Natural killer cell (primary cell): ENCODE results near the gene NR1D1. TPM values are rescaled to one million over a fixed set of nuclear protein-coding genes. Genes with fewer than 3 reads are reported as not detected.
"Not testable (repeated sequence)": the region's sequence is repeated elsewhere in the genome, so short reads cannot be mapped to it uniquely, and the experiment has no call there.

Experiments
- ATAC-seq, 3 donors: fragments of 150-1000 bp in 2 of 3; fragments of 200-7000 bp in 1 of 3; cut with Tn5 transposase; 1 replicate in 1 of 3; 2 replicates in 2 of 3; pipeline ENCODE4 v1.10.0; 2021; ENCODE audit warnings: mild to moderate bottlenecking in 2 of 3, moderate library complexity in 2 of 3
- DNase-seq, 2 donors: peaks; one replicate each; pipeline versions ENCODE4 v3.0.0 to v3.0.0-alpha.2; 2013 to 2021; ENCODE audit warnings: mixed read lengths in 1 of 2
- H3K27ac ChIP-seq: one replicate; pipeline ENCODE4 v1.5.1; 2013; ENCODE audit warnings: mild to moderate bottlenecking, low read length
- H3K27me3 ChIP-seq: one replicate; pipeline ENCODE4 v1.6.1; 2013; ENCODE audit warnings: low read length; ENCODE audit not compliant: control insufficient read depth, insufficient read depth
- H3K36me3 ChIP-seq: one replicate; pipeline ENCODE4 v1.6.1; 2013; ENCODE audit warnings: low read length; ENCODE audit not compliant: control insufficient read depth, insufficient read depth
- H3K4me1 ChIP-seq: one replicate; pipeline ENCODE4 v1.6.1; 2013; ENCODE audit warnings: low read length; ENCODE audit not compliant: control insufficient read depth, insufficient read depth
- H3K4me3 ChIP-seq: one replicate; pipeline ENCODE4 v1.5.1; 2013; ENCODE audit warnings: low read length
- H3K9me3 ChIP-seq: one replicate; pipeline ENCODE4 v1.6.1; 2013; ENCODE audit warnings: low read length; ENCODE audit not compliant: control insufficient read depth, insufficient read depth
- H3K27ac Mint-ChIP-seq, 2 donors: one replicate each; pipeline ENCODE4 v1.8.0; 2022; ENCODE audit warnings: mild to moderate bottlenecking in 2 of 2, mixed read lengths in 2 of 2, moderate library complexity in 1 of 2
- H3K27me3 Mint-ChIP-seq, 2 donors: one replicate each; pipeline ENCODE4 v1.8.0; 2022; ENCODE audit warnings: low read depth in 2 of 2, mixed read lengths in 2 of 2
- H3K36me3 Mint-ChIP-seq: one replicate; pipeline ENCODE4 v1.8.0; 2022; ENCODE audit warnings: mixed read lengths
- H3K4me1 Mint-ChIP-seq, 2 donors: one replicate each; pipeline ENCODE4 v1.8.0; 2022; ENCODE audit warnings: mixed read lengths in 2 of 2
- H3K4me3 Mint-ChIP-seq: one replicate; pipeline ENCODE4 v1.8.0; 2022; ENCODE audit warnings: mild to moderate bottlenecking, moderate library complexity, mixed read lengths
- H3K9me3 Mint-ChIP-seq, 2 donors: one replicate each; pipeline ENCODE4 v1.8.0; 2022; ENCODE audit warnings: mixed read lengths in 2 of 2
- WGBS: methylation state at CpG from one replicate; pipeline ENCODE4 v1.1.7; 2013; ENCODE audit warnings: missing lambda C conversion rate; ENCODE audit not compliant: insufficient coverage; 5-methylcytosine and 5-hydroxymethylcytosine counted together
- intact Hi-C: fragments of 100-400 bp; cut with micrococcal nuclease; formaldehyde crosslinking; loops from one replicate; pipeline ENCODE4 v1.14.2; 2022
- total RNA-seq, 4 donors: library from RNA; stranded (reverse); fragments of 120-200 nt in 1 of 4; gene quantifications; one replicate each; pipeline versions ENCODE4 v1.2.3 to v1.2.4, GENCODE V29; 2013 to 2022
- TF ChIP-seq, protein P1 (sequence below): fragments of 200-600 bp; IDR thresholded peaks from one replicate; pipeline ENCODE4 v1.8.0; 2022; ENCODE audit warnings: antibody characterized with exemption

Gene NR1D1
- 10 to 100 TPM in 1 of 3 donors, 1 to 10 TPM in 2; 8.8 to 10.1 (median 9.9) TPM for total RNA-seq
- total RNA-seq (2013): 2.6 TPM

DNA sequence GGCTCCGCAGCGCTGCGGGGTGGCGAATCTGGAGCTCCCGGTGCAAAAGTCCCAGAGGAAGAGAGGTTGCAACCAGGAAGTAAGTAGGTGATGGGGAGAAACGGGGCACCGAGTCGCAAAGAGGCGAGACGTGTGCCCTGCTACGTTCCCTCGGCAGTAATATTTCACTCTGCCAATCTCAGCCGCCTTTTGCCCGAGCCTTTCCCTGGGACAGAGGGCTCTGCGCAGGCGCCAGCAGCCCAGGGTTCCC is at the start of gene NR1D1:
TSS of gene NR1D1 (minus strand) at position 171 of the 250 bp plus-strand sequence. CDS start 495 bp downstream, outside the sequence.
- TF ChIP-seq, protein P1, sequence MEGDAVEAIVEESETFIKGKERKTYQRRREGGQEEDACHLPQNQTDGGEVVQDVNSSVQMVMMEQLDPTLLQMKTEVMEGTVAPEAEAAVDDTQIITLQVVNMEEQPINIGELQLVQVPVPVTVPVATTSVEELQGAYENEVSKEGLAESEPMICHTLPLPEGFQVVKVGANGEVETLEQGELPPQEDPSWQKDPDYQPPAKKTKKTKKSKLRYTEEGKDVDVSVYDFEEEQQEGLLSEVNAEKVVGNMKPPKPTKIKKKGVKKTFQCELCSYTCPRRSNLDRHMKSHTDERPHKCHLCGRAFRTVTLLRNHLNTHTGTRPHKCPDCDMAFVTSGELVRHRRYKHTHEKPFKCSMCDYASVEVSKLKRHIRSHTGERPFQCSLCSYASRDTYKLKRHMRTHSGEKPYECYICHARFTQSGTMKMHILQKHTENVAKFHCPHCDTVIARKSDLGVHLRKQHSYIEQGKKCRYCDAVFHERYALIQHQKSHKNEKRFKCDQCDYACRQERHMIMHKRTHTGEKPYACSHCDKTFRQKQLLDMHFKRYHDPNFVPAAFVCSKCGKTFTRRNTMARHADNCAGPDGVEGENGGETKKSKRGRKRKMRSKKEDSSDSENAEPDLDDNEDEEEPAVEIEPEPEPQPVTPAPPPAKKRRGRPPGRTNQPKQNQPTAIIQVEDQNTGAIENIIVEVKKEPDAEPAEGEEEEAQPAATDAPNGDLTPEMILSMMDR: no peak
- no peaks in the 10 kb centered on the region for H3K27me3 ChIP-seq

DNA sequence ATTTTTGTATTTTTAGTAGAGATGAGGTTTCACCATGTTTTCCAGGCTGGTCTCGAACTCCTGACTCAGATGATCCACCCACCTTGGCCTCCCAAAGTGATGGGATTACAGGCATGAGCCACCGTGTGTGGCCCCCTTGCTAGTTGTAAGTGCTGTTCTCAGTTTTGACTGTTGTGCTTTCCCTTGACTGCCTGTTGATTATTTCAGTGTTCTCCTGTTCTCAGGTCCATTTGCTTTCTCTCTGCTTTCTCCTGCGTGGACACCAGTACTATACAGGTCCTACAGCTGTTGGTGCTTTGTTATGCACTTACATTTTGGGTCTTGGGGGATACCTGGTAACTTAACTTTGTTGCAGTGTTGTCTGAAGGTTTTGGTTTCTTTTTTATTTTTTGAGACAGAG is 48.1 kb upstream of the NR1D1 start:
- H3K27ac ChIP-seq: no peak overlapping the region
- WGBS: 94% methylated on average over 3 of the region's 3 CpGs
- TF ChIP-seq, protein P1: no peak
- no peak for DNase-seq
- no peaks in the 10 kb centered on the region for H3K27me3 ChIP-seq
- Mint-ChIP-seq H3K4me1 (peaks cover 7 to 48% of the 10 kb centered on the region in 2 donors), H3K9me3 (no peaks in the 10 kb centered on the region), H3K27ac (peak overlapping the region in 1 of 2 donors; percentile 17), H3K27me3 (no peaks in the 10 kb centered on the region), H3K4me3 (no peak overlapping the region), H3K36me3 (peaks cover 6% of the 10 kb centered on the region)
- no peaks in the 10 kb centered on the region for H3K9me3 ChIP-seq
- ATAC-seq: no peak
- H3K4me3 ChIP-seq: no peak overlapping the region
- H3K36me3 ChIP-seq: peaks cover 52% of the 10 kb centered on the region
- H3K4me1 ChIP-seq: peaks cover 7% of the 10 kb centered on the region
- intact Hi-C loops: no loop called here

More for the DNA sequence above, at the start of gene NR1D1:
- Mint-ChIP-seq H3K4me1 (peaks cover 78 to 80% of the 10 kb centered on the region in 2 donors), H3K9me3 (no peaks in the 10 kb centered on the region), H3K27ac (peak within 1 kb of the TSS; percentile 94 to 96), H3K36me3 (no peaks in the 10 kb centered on the region), H3K4me3 (peak within 1 kb of the TSS; percentile 98), H3K27me3 (no peaks in the 10 kb centered on the region)
- H3K4me1 ChIP-seq: peaks cover 83% of the 10 kb centered on the region
- H3K36me3 ChIP-seq: peaks cover 7% of the 10 kb centered on the region
- WGBS: under 1% methylated on average over 16 of the region's 16 CpGs
- intact Hi-C loops: loop anchor here (10.0 kb wide), 1 partner anchor 326 kb away; no protein-coding TSS in a partner anchor
- ATAC-seq (no peak), DNase-seq (no peak)
- H3K4me3 ChIP-seq: peak within 1 kb of the TSS; percentile 55
- peak within 1 kb of the TSS; percentile 90 for H3K27ac ChIP-seq
- H3K9me3 ChIP-seq: no peaks in the 10 kb centered on the region

DNA sequence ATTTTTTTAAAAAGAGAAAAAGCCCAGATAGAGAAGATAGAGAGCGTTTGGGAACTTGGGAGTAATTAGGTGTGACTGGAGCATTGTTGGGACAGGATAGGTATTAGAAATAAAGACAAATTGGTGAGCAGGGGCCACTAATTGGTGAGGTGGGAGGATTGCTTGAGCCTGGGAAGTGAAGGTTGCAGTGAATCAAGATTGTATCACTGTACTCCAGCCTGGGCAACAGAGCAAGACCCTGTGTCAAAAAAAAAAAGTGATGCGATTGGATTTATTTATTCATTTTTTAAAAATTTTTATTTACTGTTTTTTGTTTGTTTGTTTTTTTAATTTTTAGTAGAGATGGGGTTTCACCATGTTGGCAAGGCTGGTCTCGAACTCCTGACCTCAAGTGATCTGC is 45.1 kb upstream of the NR1D1 start:
- intact Hi-C loops: no loop called here
- no peaks in the 10 kb centered on the region for H3K27me3 ChIP-seq
- Mint-ChIP-seq H3K27ac (peak overlapping the region in 1 of 2 donors; percentile 31), H3K4me3 (no peak overlapping the region), H3K9me3 (no peaks in the 10 kb centered on the region), H3K36me3 (no peaks in the 10 kb centered on the region), H3K27me3 (no peaks in the 10 kb centered on the region), H3K4me1 (peaks cover 25 to 57% of the 10 kb centered on the region in 2 donors)
- DNase-seq (no peak), ATAC-seq (no peak)
- over 99% methylated on average over 3 of the region's 3 CpGs for WGBS
- H3K4me3 ChIP-seq: no peak overlapping the region
- H3K36me3 ChIP-seq: peaks cover 48% of the 10 kb centered on the region
- H3K4me1 ChIP-seq: peaks cover 6% of the 10 kb centered on the region
- H3K9me3 ChIP-seq: no peaks in the 10 kb centered on the region
- no peak overlapping the region for H3K27ac ChIP-seq
- TF ChIP-seq, protein P1: no peak

DNA sequence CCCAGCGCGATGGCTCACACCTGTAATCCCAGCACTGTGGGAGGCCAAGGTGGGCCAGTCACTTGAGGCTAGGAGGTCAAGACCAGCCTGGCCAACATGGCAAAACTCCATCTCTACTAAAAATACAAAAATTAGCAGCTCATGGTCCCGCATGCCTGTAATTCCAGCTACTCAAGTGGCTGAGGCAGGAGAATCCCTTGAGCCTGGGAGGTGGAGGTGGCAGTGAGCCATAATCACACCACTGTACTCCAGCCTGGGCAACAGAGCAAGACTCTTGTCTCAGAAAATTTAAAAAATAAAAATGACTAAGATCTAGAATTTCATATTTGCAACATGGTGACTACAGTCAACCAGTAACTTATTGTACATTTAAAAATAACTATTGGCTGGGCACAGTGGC is 42.8 kb upstream of the NR1D1 start:
- H3K9me3 ChIP-seq, H3K27ac ChIP-seq, H3K4me3 ChIP-seq, H3K9me3 Mint-ChIP-seq, DNase-seq, H3K27me3 ChIP-seq, H3K27ac Mint-ChIP-seq, H3K36me3 Mint-ChIP-seq, H3K27me3 Mint-ChIP-seq, H3K4me3 Mint-ChIP-seq, ATAC-seq: not testable (repeated sequence)
- intact Hi-C loops: loop anchor here (5.0 kb wide), 1 partner anchor 74 kb away; the partner anchor contains the start of gene WIPF2
- Histone ChIP-seq H3K4me1 (peaks cover 19% of the 10 kb centered on the region), H3K36me3 (peaks cover 31% of the 10 kb centered on the region)
- 96% methylated on average over 3 of the region's 3 CpGs for WGBS
- H3K4me1 Mint-ChIP-seq: peaks cover 28 to 49% of the 10 kb centered on the region in 2 donors
